ENCODE results near the gene MARCKS.

Gene MARCKS

GRCh38 chr6:113879186-113880096 is 22.3 kb downstream of the MARCKS start:
- no peaks in the 10 kb centered on the region for H3K4me1 ChIP-seq (ENCODE audit: control insufficient read depth, insufficient read depth, low read length)
- ChIA-PET POLR2A (interaction anchor here (0.9 to 2.0 kb wide), 2 partner anchors 18 to 21 kb away, joined by 3 to 15 read pairs; no protein-coding TSS in a partner anchor), CTCF (interaction anchor here (0.5 to 4.1 kb wide), 47 partner anchors 9 to 1587 kb away, joined by 3 to 30 read pairs (median 3); no protein-coding TSS in a partner anchor)
- H3K27ac ChIP-seq (ENCODE audit: extremely low read depth, low read depth, low read length), result no peak overlapping the region
- TF ChIP-seq CTCF (tag by site-specific recombination; IDR thresholded peaks at IDR 0.05) (0 out of 2 replicates have a peak, but pooled peaks have one; percentile 23), ZBTB10 (tag by site-specific recombination; IDR thresholded peaks at IDR 0.05) (no peak), ZNF10 (tag by site-specific recombination; IDR thresholded peaks at IDR 0.05) (0 out of 2 replicates have a peak, but pooled peaks have one; percentile 37), ZNF654 (tag by site-specific recombination; IDR thresholded peaks at IDR 0.05; ENCODE audit: low read depth) (peak; percentile 81), ZNF449 (tag by site-specific recombination; IDR thresholded peaks at IDR 0.05) (no peak), ZNF18 (tag by site-specific recombination; IDR thresholded peaks at IDR 0.05) (peak; percentile 55; the same call in 1 of the 2 replicates), ZNF660 (tag by site-specific recombination; IDR thresholded peaks at IDR 0.05) (0 out of 2 replicates have a peak, but pooled peaks have one; percentile 21)
- no peak overlapping the region for H3K4me3 ChIP-seq (ENCODE audit: low read depth, low read length)
- no peaks in the 10 kb centered on the region for H3K9me3 ChIP-seq (ENCODE audit: control insufficient read depth, insufficient read depth, low read depth, low read length)
- no peaks in the 10 kb centered on the region for H3K36me3 ChIP-seq (ENCODE audit: control insufficient read depth in 2 of 2, insufficient read depth in 1 of 2, low read length in 2 of 2)

- Histone ChIP-seq H3K27ac (ENCODE audit: extremely low read depth, low read depth, low read length) (no peak overlapping the region), H3K9me3 (ENCODE audit: control insufficient read depth, insufficient read depth, low read depth, low read length) (no peaks in the 10 kb centered on the region), H3K36me3 (ENCODE audit: control insufficient read depth in 2 of 2, insufficient read depth in 1 of 2, low read length in 2 of 2) (no peaks in the 10 kb centered on the region), H3K4me3 (ENCODE audit: low read depth, low read length) (no peak overlapping the region), H3K4me1 (ENCODE audit: control insufficient read depth, insufficient read depth, low read length) (no peaks in the 10 kb centered on the region)
- ChIA-PET CTCF (interaction anchor here (0.5 to 4.1 kb wide), 5 partner anchors 11 to 575 kb away, joined by 3 to 29 read pairs (median 4); no protein-coding TSS in a partner anchor), POLR2A (no interaction called here)
- TF ChIP-seq HIC1 (tag by site-specific recombination; IDR thresholded peaks at IDR 0.05) (no peak), ZNF18 (tag by site-specific recombination; IDR thresholded peaks at IDR 0.05) (no peak), ZNF544 (tag by site-specific recombination; IDR thresholded peaks at IDR 0.05) (no peak), CTCF (tag by site-specific recombination; IDR thresholded peaks at IDR 0.05) (no peak), ATF2 (tag by site-specific recombination; IDR thresholded peaks at IDR 0.05; ENCODE audit: low read depth) (no peak), KLF1 (tag by site-specific recombination; IDR thresholded peaks at IDR 0.05) (no peak), ZNF513 (tag by site-specific recombination; IDR thresholded peaks at IDR 0.05) (no peak)
Measured at GRCh38 chr6:113881478-113881980, 24.4 kb downstream of the MARCKS start.
